K562 (cell line): ENCODE results near the gene GORASP2. TPM values are rescaled to one million over a fixed set of nuclear protein-coding genes. Genes with fewer than 3 reads are reported as not detected.

Source experiments
- ATAC-seq: fragments of 200-7000 bp; cut with Tn5 transposase; 3 replicates; pipeline ENCODE4 v1.9.1; 2020; ENCODE audit warnings: moderate library complexity
- BruUV-seq: library from RNA; stranded (reverse); fragments of 400-500 nt; replicated peaks from 2 replicates; lab custom pipeline; 2021; lab: Mats Ljungman, UMichigan
- CTCF ChIA-PET: fragments of 300-600 bp; formaldehyde crosslinking; extraction: SDS; loops from one replicate; lab custom pipeline; 2021; ENCODE audit warnings: low intra/inter-chr PET ratio; lab: Yijun Ruan, JAX
- POLR2A ChIA-PET: fragments of 300-600, 350-650 bp; sonication (Branson Sonifier 250); formaldehyde crosslinking; extraction: SDS; loops from one replicate; lab custom pipeline; 2021; ENCODE audit warnings: antibody characterized with exemption, inconsistent platforms; lab: Yijun Ruan, JAX
- DNase-seq, 4 experiments: peaks; one replicate each; pipeline versions ENCODE4 v3.0.0 to v3.0.0-alpha.2; 2011 to 2018; ENCODE audit warnings: low spot score in 3 of 4, mixed read lengths in 3 of 4; ENCODE audit errors: extremely low read depth in 1 of 4
- FAIRE-seq: peaks from 2 replicates; lab custom pipeline; 2011; peaks lifted over from hg19 to GRCh38; lab: Jason Lieb, UNC
- H2AFZ ChIP-seq: 2 replicates; pipeline ENCODE4 v1.6.0; 2011; ENCODE audit warnings: low read depth, low read length, control low read depth, inconsistent platforms
- H3K27ac ChIP-seq: fragments of 200-600 bp; 3 replicates; pipeline ENCODE4 v1.8.0; 2011; ENCODE audit warnings: low read depth, mild to moderate bottlenecking, control low read depth, inconsistent platforms, low read length, moderate library complexity, mixed read lengths; ENCODE audit errors: extremely low read depth
- H3K27me3 ChIP-seq, 2 experiments: fragments of 300-600 bp in 1 of 2; 2 replicates in 1 of 2; 3 replicates in 1 of 2; pipeline versions ENCODE4 v1.6.0 to v1.8.0; 2011; ENCODE audit warnings: inconsistent platforms in 2 of 2, low read length in 2 of 2, mild to moderate bottlenecking in 1 of 2, mixed read lengths in 1 of 2, moderate library complexity in 1 of 2; ENCODE audit not compliant: control insufficient read depth in 2 of 2, insufficient read depth in 2 of 2
- H3K36me3 ChIP-seq: fragments of 300-600 bp; 3 replicates; pipeline ENCODE4 v1.8.0; 2011; ENCODE audit warnings: mild to moderate bottlenecking, low read length, inconsistent platforms; ENCODE audit not compliant: control insufficient read depth, insufficient read depth
- H3K4me1 ChIP-seq, 2 experiments: fragments of 200-600 bp in 1 of 2; replicated peaks in 1 of 2; 2 replicates in 1 of 2; 3 replicates in 1 of 2; pipeline versions ENCODE4 v1.5.1 to v1.8.0; 2011; ENCODE audit warnings: inconsistent platforms in 2 of 2, low read length in 2 of 2, mild to moderate bottlenecking in 1 of 2, mixed read lengths in 1 of 2, moderate library complexity in 1 of 2; ENCODE audit not compliant: control insufficient read depth in 2 of 2, insufficient read depth in 2 of 2
- H3K4me2 ChIP-seq: 2 replicates; pipeline ENCODE4 v1.6.1; 2011; ENCODE audit warnings: low read length, control low read depth, inconsistent platforms, mixed read lengths; ENCODE audit not compliant: insufficient read depth
- H3K4me3 ChIP-seq: fragments of 200-600 bp; sonication (generic), shearing (Covaris generic); 2 replicates; pipeline ENCODE4 v1.5.1; 2016; ENCODE audit warnings: control low read depth, inconsistent platforms
- H3K79me2 ChIP-seq: fragments of 200-600 bp; 3 replicates; pipeline ENCODE4 v1.8.0; 2011; ENCODE audit warnings: low read length, inconsistent platforms; ENCODE audit not compliant: control insufficient read depth, insufficient read depth
- H3K9ac ChIP-seq, 2 experiments: 2 replicates each; pipeline versions ENCODE4 v1.6.0 to v1.6.1; 2011; ENCODE audit warnings: low read depth in 2 of 2, low read length in 2 of 2, control low read depth in 1 of 2, inconsistent platforms in 1 of 2, mild to moderate bottlenecking in 1 of 2, mixed read lengths in 1 of 2; ENCODE audit not compliant: insufficient read depth in 1 of 2
- H3K9me1 ChIP-seq: one replicate; pipeline ENCODE4 v1.6.0; 2011; ENCODE audit warnings: inconsistent platforms, mild to moderate bottlenecking, low read length, moderate library complexity; ENCODE audit not compliant: control insufficient read depth, insufficient read depth
- H3K9me3 ChIP-seq: replicated peaks from 2 replicates; pipeline ENCODE4 v1.5.1; 2011; ENCODE audit warnings: low read depth, low read length, inconsistent platforms; ENCODE audit not compliant: control insufficient read depth, insufficient read depth
- H4K20me1 ChIP-seq: replicated peaks from 2 replicates; pipeline ENCODE4 v1.6.1; 2011; ENCODE audit warnings: low read length, inconsistent platforms, mixed read lengths; ENCODE audit not compliant: control insufficient read depth, insufficient read depth
- CBFA2T3 ChIP-seq: fragments of 450-650 bp; IDR thresholded peaks from 2 replicates; pipeline ENCODE4 v1.6.1; 2017
- DLX4 ChIP-seq: fragments of 250-450 bp; sonication (Bioruptor Pico); IDR thresholded peaks from 2 replicates; pipeline ENCODE4 v1.6.1; 2021; ENCODE audit warnings: mild to moderate bottlenecking
- HNRNPLL ChIP-seq: fragments of 200-400 bp; formaldehyde crosslinking; IDR thresholded peaks from 2 replicates; pipeline ENCODE4 v1.6.1; 2017; ENCODE audit warnings: low read length, low read depth, mild to moderate bottlenecking; ENCODE audit not compliant: poor library complexity, severe bottlenecking
- JUNB ChIP-seq: fragments of 450-650 bp; formaldehyde crosslinking; conservative IDR thresholded peaks from 2 replicates; pipeline ENCODE4 v1.4.0; 2020; ENCODE audit warnings: mild to moderate bottlenecking
- LCOR ChIP-seq: sonication (generic); formaldehyde crosslinking; IDR thresholded peaks from 2 replicates; pipeline ENCODE4 v1.8.0; 2022; ENCODE audit warnings: mild to moderate bottlenecking, missing genetic modification reagents
- MAZ ChIP-seq, 2 experiments: fragments of 450-650 bp in 1 of 2; sonication (generic) in 1 of 2; formaldehyde crosslinking; IDR thresholded peaks in 1 of 2; conservative IDR thresholded peaks in 1 of 2; 2 replicates each; pipeline versions ENCODE4 v1.4.0 to v1.5.0; 2020; ENCODE audit warnings: mild to moderate bottlenecking in 1 of 2, missing genetic modification reagents in 1 of 2
- MED1 ChIP-seq: sonication (generic); formaldehyde crosslinking; IDR thresholded peaks from 2 replicates; pipeline ENCODE4 v1.8.1; 2023; ENCODE audit warnings: missing genetic modification reagents, borderline replicate concordance
- NBN ChIP-seq: fragments of 450-650 bp; IDR thresholded peaks from 2 replicates; pipeline ENCODE4 v1.6.1; 2016; ENCODE audit warnings: low read depth, mild to moderate bottlenecking
- SRF ChIP-seq, 2 experiments: fragments of 250-450, 450-650 bp in 1 of 2; sonication (Bioruptor Pico) in 1 of 2; sonication (generic) in 1 of 2; formaldehyde crosslinking; IDR thresholded peaks; 2 replicates each; pipeline versions ENCODE4 v1.5.0 to v1.5.1; 2020 to 2022; ENCODE audit warnings: mild to moderate bottlenecking in 1 of 2, missing genetic modification reagents in 1 of 2
- TAF1 ChIP-seq: IDR thresholded peaks from 2 replicates; pipeline ENCODE4 v1.6.1; 2011; ENCODE audit warnings: mild to moderate bottlenecking, low read length, moderate library complexity; ENCODE audit not compliant: insufficient read depth, control insufficient read depth, severe bottlenecking; ENCODE audit errors: extremely low read depth
- ZBTB8A ChIP-seq: fragments of 450-650 bp; IDR thresholded peaks from 2 replicates; pipeline ENCODE4 v1.6.1; 2018; ENCODE audit warnings: mild to moderate bottlenecking, moderate library complexity; ENCODE audit not compliant: partially characterized antibody
- ZNF696 ChIP-seq: fragments of 250-450 bp; sonication (Bioruptor Pico); conservative IDR thresholded peaks from 2 replicates; pipeline ENCODE4 v1.4.0; 2020; ENCODE audit warnings: mild to moderate bottlenecking, moderate library complexity
- WGBS: fragments of 100-300 bp; shearing (Covaris generic); methylation state at CpG from one replicate; pipeline ENCODE4 v1.1.6; 2016; ENCODE audit warnings: low coverage, mixed read lengths; ENCODE audit not compliant: insufficient coverage; ENCODE audit errors: missing lambda C conversion rate; 5-methylcytosine and 5-hydroxymethylcytosine counted together
- in situ Hi-C: fragments of 300-500 bp; cut with MboI; formaldehyde crosslinking; loops from 4 replicates; pipeline ENCODE4 v1.15.0; 2018; ENCODE audit warnings: inconsistent platforms, mixed read lengths
- intact Hi-C: fragments of 100-400 bp; cut with micrococcal nuclease; formaldehyde crosslinking; loops from 2 replicates; pipeline ENCODE4 v1.14.2; 2022
- polyA plus RNA-seq, 8 experiments: library from polyadenylated mRNA; depleted of rRNA in 4 of 8; stranded (reverse) in 5 of 8; unstranded in 3 of 8; fragments of >200 nt; fragmentation: Nextera tagmentation in 2 of 8; fragmentation: Illumina TruSeq in 1 of 8; extraction: Ambion mirVana in 2 of 8; extraction: Trizol in 1 of 8; gene quantifications; 2 replicates each; pipeline versions ENCODE4 v1.2.1 to v1.2.3, GENCODE V29; 2011 to 2014; ENCODE audit warnings: inconsistent platforms in 1 of 8, missing spikeins in 1 of 8
- total RNA-seq, 7 experiments: library from RNA; depleted of rRNA in 6 of 7; stranded (reverse); fragments of >200 nt in 6 of 7; fragmentation: Illumina TruSeq in 2 of 7; extraction: Trizol in 2 of 7; gene quantifications; 2 replicates each; pipeline versions ENCODE4 v1.2.1 to v1.2.3, GENCODE V29; 2011 to 2021; ENCODE audit warnings: low replicate concordance in 1 of 7
- TF ChIP-seq, protein P1 (sequence below): fragments of 450-650 bp; formaldehyde crosslinking; IDR thresholded peaks from 2 replicates; pipeline ENCODE4 v1.4.0; 2022; ENCODE audit warnings: mild to moderate bottlenecking, moderate library complexity

Gene GORASP2
- total and polyA plus RNA-seq, 9 of the 15 experiments (the other 6 are each of a cell fraction or from before 2014, with no cell fraction given) = 27.4 to 180 (median 59.6) TPM

- in situ Hi-C loops = no loop called here
- Histone ChIP-seq H3K36me3 (peaks cover 50% of the 10 kb centered on the region), H3K27me3 (no peaks in the 10 kb centered on the region), H3K79me2 (peaks cover 81% of the 10 kb centered on the region), H3K4me1 (peaks cover 14 to 26% of the 10 kb centered on the region in 2 experiments), H3K9me1 (no peaks in the 10 kb centered on the region), H2AFZ (no peak overlapping the region), H3K27ac (no peak overlapping the region), H3K4me2 (no peak overlapping the region), H4K20me1 (peaks cover 27% of the 10 kb centered on the region), H3K4me3 (no peak overlapping the region), H3K9me3 (peaks cover 8% of the 10 kb centered on the region), H3K9ac (no peak overlapping the region)
- TF ChIP-seq NBN (no peak), LCOR (CRISPR knock-in tag) (no peak), HNRNPLL (no peak), TAF1 (no peak), CBFA2T3 (0 out of 2 replicates have a peak, but pooled peaks have one; percentile 26), JUNB (no peak)
- CTCF ChIA-PET = no interaction called here
- no peak for ATAC-seq
- intact Hi-C loops = no loop called here
- FAIRE-seq = no peak
- WGBS = 8% methylated on average over 1 of the region's 1 CpG
- POLR2A ChIA-PET = interaction anchor here (1.4 to 4.5 kb wide), 3 partner anchors 12 to 26 kb away, joined by 3 to 28 read pairs (median 4); no protein-coding TSS in a partner anchor
- no peak for DNase-seq
- BruUV-seq = no TSS peak
Measured at GRCh38 chr2:170932166-170932565, 3.1 kb downstream of the GORASP2 start.

GRCh38 chr2:170932948-170933347 is 3.9 kb downstream of the GORASP2 start:
- no peak for FAIRE-seq
- Histone ChIP-seq H3K9me3 (peaks cover 5% of the 10 kb centered on the region), H3K79me2 (peaks cover 88% of the 10 kb centered on the region), H2AFZ (no peak overlapping the region), H3K27ac (no peak overlapping the region), H3K4me1 (peaks cover 15 to 28% of the 10 kb centered on the region in 2 experiments), H3K27me3 (no peaks in the 10 kb centered on the region), H3K9ac (no peak overlapping the region), H3K36me3 (peaks cover 58% of the 10 kb centered on the region), H3K9me1 (no peaks in the 10 kb centered on the region), H3K4me2 (no peak overlapping the region), H4K20me1 (peaks cover 32% of the 10 kb centered on the region), H3K4me3 (no peak overlapping the region)
- ChIA-PET CTCF (no interaction called here), POLR2A (interaction anchor here (1.5 kb wide), 1 partner anchor 27 kb away, joined by 4 read pairs; no protein-coding TSS in a partner anchor)
- in situ Hi-C loops = no loop called here
- no peak for ATAC-seq
- intact Hi-C loops = no loop called here
- no peak for DNase-seq
- BruUV-seq = no TSS peak
- TF ChIP-seq MAZ (CRISPR knock-in tag; conservative IDR thresholded peaks at IDR 0.05 in 1 of 2, IDR thresholded peaks at IDR 0.05 in 1 of 2) (no peak), DLX4 (CRISPR knock-in tag) (no peak), SRF (CRISPR knock-in tag; IDR thresholded peaks at IDR 0.05) (no peak), ZBTB8A (no peak), ZNF696 (CRISPR knock-in tag) (no peak), MED1 (no peak)
- TF ChIP-seq, protein P1, sequence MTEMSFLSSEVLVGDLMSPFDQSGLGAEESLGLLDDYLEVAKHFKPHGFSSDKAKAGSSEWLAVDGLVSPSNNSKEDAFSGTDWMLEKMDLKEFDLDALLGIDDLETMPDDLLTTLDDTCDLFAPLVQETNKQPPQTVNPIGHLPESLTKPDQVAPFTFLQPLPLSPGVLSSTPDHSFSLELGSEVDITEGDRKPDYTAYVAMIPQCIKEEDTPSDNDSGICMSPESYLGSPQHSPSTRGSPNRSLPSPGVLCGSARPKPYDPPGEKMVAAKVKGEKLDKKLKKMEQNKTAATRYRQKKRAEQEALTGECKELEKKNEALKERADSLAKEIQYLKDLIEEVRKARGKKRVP (CRISPR knock-in tag) = no peak
